Measurements from ENCODE around the gene HOXC4. TPM values are rescaled to one million over a fixed set of nuclear protein-coding genes. Genes with fewer than 3 reads are reported as not detected.

The HOXC4 gene
- total RNA-seq, 2 donors from 2014 or later = not detected

GRCh38 chr12:54051026-54051842, 2.4 kb upstream of the HOXC4 start:
- Histone ChIP-seq H3K4me1 (no peaks in the 10 kb centered on the region), H3K4me3 (no peak overlapping the region), H3K36me3 (no peaks in the 10 kb centered on the region), H3K27ac (no peak overlapping the region), H3K9me3 (no peaks in the 10 kb centered on the region), H3K27me3 (peaks cover 87% of the 10 kb centered on the region), H3K9ac (ENCODE audit: low read depth in 2 of 2, low read length in 2 of 2) (no peak overlapping the region)
- no peak for TF ChIP-seq CTCF (IDR thresholded peaks at IDR 0.05)
- DNase-seq = no peak
- intact Hi-C loops (cut with DNase I) = no loop called here

GRCh38 chr12:54051874-54052437, 1.7 kb upstream of the HOXC4 start:
- Histone ChIP-seq H3K9me3 (no peaks in the 10 kb centered on the region), H3K36me3 (no peaks in the 10 kb centered on the region), H3K27ac (no peak overlapping the region), H3K4me1 (no peaks in the 10 kb centered on the region), H3K27me3 (peaks cover 80% of the 10 kb centered on the region), H3K4me3 (no peak overlapping the region), H3K9ac (ENCODE audit: low read depth in 2 of 2, low read length in 2 of 2) (peak overlapping the region in 1 of 2 donors; percentile 30)
- peak; percentile 37 for DNase-seq
- intact Hi-C loops (cut with DNase I) = no loop called here
- TF ChIP-seq CTCF (IDR thresholded peaks at IDR 0.05) = no peak

GRCh38 chr12:54052438-54053002, 1.1 kb upstream of the HOXC4 start:
- Histone ChIP-seq H3K36me3 (no peaks in the 10 kb centered on the region), H3K4me3 (no peak overlapping the region), H3K27ac (no peak overlapping the region), H3K27me3 (peaks cover 74% of the 10 kb centered on the region), H3K9ac (ENCODE audit: low read depth in 2 of 2, low read length in 2 of 2) (no peak overlapping the region), H3K4me1 (no peaks in the 10 kb centered on the region), H3K9me3 (no peaks in the 10 kb centered on the region)
- intact Hi-C loops (cut with DNase I) = no loop called here
- no peak for TF ChIP-seq CTCF (IDR thresholded peaks at IDR 0.05)
- DNase-seq = no peak

- H3K9me3 ChIP-seq = no peaks in the 10 kb centered on the region
- peaks cover 72% of the 10 kb centered on the region for H3K27me3 ChIP-seq
- H3K4me1 ChIP-seq = no peaks in the 10 kb centered on the region
- TF ChIP-seq CTCF (IDR thresholded peaks at IDR 0.05) = no peak
- peak overlapping the region; percentile 40 for H3K4me3 ChIP-seq
- no peak for DNase-seq
- no peaks in the 10 kb centered on the region for H3K36me3 ChIP-seq
- H3K9ac ChIP-seq (ENCODE audit: low read depth in 2 of 2, low read length in 2 of 2) = peak overlapping the region in 1 of 2 donors; percentile 67
- H3K27ac ChIP-seq = no peak overlapping the region
- intact Hi-C loops (cut with DNase I) = no loop called here
Measured at GRCh38 chr12:54053003-54053750, 458 bp upstream of the HOXC4 start.

GRCh38 chr12:54054742-54055194, 1.1 kb downstream of the HOXC4 start:
- Histone ChIP-seq H3K9ac (ENCODE audit: low read depth in 2 of 2, low read length in 2 of 2) (no peak overlapping the region), H3K4me3 (no peak overlapping the region), H3K27ac (no peak overlapping the region), H3K27me3 (peaks cover 67% of the 10 kb centered on the region), H3K36me3 (no peaks in the 10 kb centered on the region), H3K4me1 (no peaks in the 10 kb centered on the region), H3K9me3 (no peaks in the 10 kb centered on the region)
- no peak for TF ChIP-seq CTCF (IDR thresholded peaks at IDR 0.05)
- intact Hi-C loops (cut with DNase I) = no loop called here
- DNase-seq = no peak

Measured in colonic mucosa (tissue), 4 donors.